Measurements from ENCODE around the gene CLIP4.

CLIP4 gene

GRCh38 chr2:29222381-29223179, 107.4 kb downstream of the CLIP4 start:
- DNase-seq (ENCODE audit: low read depth): no peak
- no peak for TF ChIP-seq CTCF (IDR thresholded peaks at IDR 0.05; ENCODE audit: control insufficient read depth, extremely low read depth, insufficient read depth)
- H3K4me3 ChIP-seq (ENCODE audit: low read depth, low read length): no peak overlapping the region

GRCh38 chr2:29223257-29223656, 108.0 kb downstream of the CLIP4 start:
- DNase-seq (ENCODE audit: low read depth): no peak

GRCh38 chr2:29223851-29224692, 108.9 kb downstream of the CLIP4 start:
- no peak for TF ChIP-seq CTCF (IDR thresholded peaks at IDR 0.05; ENCODE audit: control insufficient read depth, extremely low read depth, insufficient read depth)
- no peak for DNase-seq (ENCODE audit: low read depth)

More at GRCh38 chr2:29223257-29223656, 108.0 kb downstream of the CLIP4 start:
- no peak for TF ChIP-seq CTCF (IDR thresholded peaks at IDR 0.05; ENCODE audit: control insufficient read depth, extremely low read depth, insufficient read depth)
- H3K4me3 ChIP-seq (ENCODE audit: low read depth, low read length): no peak overlapping the region

GRCh38 chr2:29224693-29225551, 109.7 kb downstream of the CLIP4 start:
- no peak for DNase-seq (ENCODE audit: low read depth)

More at GRCh38 chr2:29223851-29224692, 108.9 kb downstream of the CLIP4 start:
- no peak overlapping the region for H3K4me3 ChIP-seq (ENCODE audit: low read depth, low read length)

GRCh38 chr2:29225814-29226213, 110.6 kb downstream of the CLIP4 start:
- no peak for TF ChIP-seq CTCF (IDR thresholded peaks at IDR 0.05; ENCODE audit: control insufficient read depth, extremely low read depth, insufficient read depth)
- DNase-seq (ENCODE audit: low read depth): no peak

More at GRCh38 chr2:29224693-29225551, 109.7 kb downstream of the CLIP4 start:
- H3K4me3 ChIP-seq (ENCODE audit: low read depth, low read length): no peak overlapping the region
- no peak for TF ChIP-seq CTCF (IDR thresholded peaks at IDR 0.05; ENCODE audit: control insufficient read depth, extremely low read depth, insufficient read depth)

GRCh38 chr2:29226375-29226774, 111.2 kb downstream of the CLIP4 start:
- no peak overlapping the region for H3K4me3 ChIP-seq (ENCODE audit: low read depth, low read length)
- DNase-seq (ENCODE audit: low read depth): no peak
- TF ChIP-seq CTCF (IDR thresholded peaks at IDR 0.05; ENCODE audit: control insufficient read depth, extremely low read depth, insufficient read depth): no peak

More at GRCh38 chr2:29225814-29226213, 110.6 kb downstream of the CLIP4 start:
- no peak overlapping the region for H3K4me3 ChIP-seq (ENCODE audit: low read depth, low read length)
